Fibroblast of pulmonary artery (primary cell): Measurements from ENCODE around the gene VAX1.
"Not testable (repeated sequence)": the region's sequence is repeated elsewhere in the genome, so short reads cannot be mapped to it uniquely, and the experiment has no call there.

Experiments
- DNase-seq: peaks from one replicate; pipeline ENCODE4 v3.0.0-alpha.2; 2010; ENCODE audit warnings: low read depth
- H3K4me3 ChIP-seq: replicated peaks from 2 replicates; pipeline ENCODE4 v1.5.1; 2011; ENCODE audit warnings: low read depth, mild to moderate bottlenecking, control low read depth, low read length, moderate library complexity
- CTCF ChIP-seq: IDR thresholded peaks from 2 replicates; pipeline ENCODE4 v1.5.1; 2011; ENCODE audit warnings: mild to moderate bottlenecking, control low read depth, low read length, inconsistent platforms; ENCODE audit errors: missing control alignments

Gene VAX1

GRCh38 chr10:117134056-117134305 lies 4.1 kb downstream of the VAX1 start:
- no peak overlapping the region for H3K4me3 ChIP-seq
- TF ChIP-seq CTCF, result no peak
- no peak for DNase-seq

DNA sequence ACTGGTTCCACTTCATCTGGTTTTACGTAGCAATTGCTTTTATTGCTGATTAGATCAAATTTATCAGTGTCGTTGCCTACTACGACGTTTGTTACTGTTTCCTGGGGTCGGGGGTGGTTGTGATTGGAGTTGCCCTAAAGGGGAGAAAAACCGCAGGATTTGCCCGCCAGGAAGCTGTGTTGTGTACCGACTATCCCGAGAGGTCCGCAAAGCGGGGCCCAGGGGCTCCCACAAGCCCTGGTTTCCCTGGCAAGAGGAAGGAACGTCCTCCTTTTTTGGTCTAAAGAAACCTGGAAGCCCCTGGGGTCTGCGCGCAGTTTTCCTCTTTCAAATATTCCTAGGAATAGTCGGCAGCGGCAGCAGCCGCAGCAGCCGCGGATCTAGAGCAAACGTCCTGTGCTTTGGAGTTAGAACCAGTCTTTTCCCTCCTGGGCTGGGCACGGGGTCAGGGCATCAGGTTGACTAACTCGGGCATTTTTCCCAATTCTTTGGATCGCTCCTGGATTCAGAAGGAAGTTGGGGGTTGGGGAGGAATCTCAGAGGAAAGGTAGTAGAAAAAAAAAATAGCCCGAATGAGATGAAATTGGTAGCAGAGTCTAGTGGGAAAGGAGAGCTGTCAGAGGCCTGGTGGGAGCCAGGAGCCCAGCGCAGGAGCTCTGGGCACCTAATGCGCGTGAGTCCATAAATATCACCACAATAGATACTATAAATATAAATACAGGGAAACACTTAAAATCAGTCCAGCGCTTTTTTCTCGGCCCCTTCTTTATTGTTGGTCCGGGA lies 4.6 kb downstream of the VAX1 start:
- H3K4me3 ChIP-seq, result no peak overlapping the region
- no peak for TF ChIP-seq CTCF
- DNase-seq, result no peak

DNA sequence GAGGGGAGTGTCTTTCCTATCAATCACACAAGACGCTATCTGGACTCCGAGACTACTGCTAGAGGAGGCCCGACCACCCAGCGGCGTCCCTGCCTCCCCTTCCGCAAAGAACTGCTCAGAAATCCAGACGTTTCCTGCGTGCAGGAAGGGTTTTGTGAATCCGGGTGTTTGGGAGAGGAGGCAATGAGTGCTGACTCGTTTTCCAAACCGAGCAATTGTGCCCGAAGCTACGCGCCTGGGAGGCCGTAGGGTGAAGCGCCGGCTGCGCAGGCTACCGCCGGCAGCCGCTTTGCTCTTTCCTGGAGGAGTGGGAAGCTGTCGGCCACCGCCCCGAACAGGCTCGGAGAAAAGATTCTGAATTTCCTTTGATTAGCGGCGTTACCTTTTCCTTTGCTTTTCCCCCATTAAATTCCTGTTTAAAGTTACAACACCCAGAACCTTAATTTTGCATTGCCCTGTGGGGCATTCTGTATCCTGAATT lies 5.3 kb downstream of the VAX1 start:
- DNase-seq, result no peak
- no peak overlapping the region for H3K4me3 ChIP-seq
- no peak for TF ChIP-seq CTCF

- H3K4me3 ChIP-seq, result no peak overlapping the region
- DNase-seq, result no peak
- TF ChIP-seq CTCF, result no peak
Measured at GRCh38 chr10:117131376-117132327, 6.4 kb downstream of the VAX1 start.

DNA sequence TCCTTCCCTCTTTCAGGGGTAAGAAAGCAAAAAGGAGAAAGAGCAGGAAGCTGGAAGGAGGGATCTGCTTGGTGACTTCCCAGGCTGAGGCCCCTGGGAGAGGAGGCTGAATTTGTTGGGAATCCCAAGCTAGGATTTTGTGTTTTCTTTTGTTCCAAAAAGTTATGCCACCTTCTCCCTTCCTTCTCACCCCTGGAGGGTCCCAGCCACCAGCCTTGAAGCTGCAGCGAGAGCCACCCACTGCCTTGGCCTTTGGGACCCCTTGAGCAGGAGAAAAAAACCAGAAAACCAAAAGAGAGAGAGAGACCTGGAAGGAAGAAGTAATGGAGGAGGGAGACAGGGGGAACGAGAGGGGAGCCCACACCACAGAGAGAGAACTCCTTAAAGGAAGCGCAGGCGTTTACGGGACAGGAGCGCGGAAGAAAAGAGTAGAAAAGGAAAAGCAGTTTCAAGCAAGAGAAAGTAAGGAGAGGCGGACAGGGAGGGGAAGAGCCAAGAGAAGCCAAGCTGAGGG lies 7.2 kb downstream of the VAX1 start:
- no peak for TF ChIP-seq CTCF
- H3K4me3 ChIP-seq, result no peak overlapping the region
- no peak for DNase-seq

GRCh38 chr10:117130346-117130745 lies 7.7 kb downstream of the VAX1 start:
- no peak for TF ChIP-seq CTCF
- H3K4me3 ChIP-seq, result no peak overlapping the region
- no peak for DNase-seq

DNA sequence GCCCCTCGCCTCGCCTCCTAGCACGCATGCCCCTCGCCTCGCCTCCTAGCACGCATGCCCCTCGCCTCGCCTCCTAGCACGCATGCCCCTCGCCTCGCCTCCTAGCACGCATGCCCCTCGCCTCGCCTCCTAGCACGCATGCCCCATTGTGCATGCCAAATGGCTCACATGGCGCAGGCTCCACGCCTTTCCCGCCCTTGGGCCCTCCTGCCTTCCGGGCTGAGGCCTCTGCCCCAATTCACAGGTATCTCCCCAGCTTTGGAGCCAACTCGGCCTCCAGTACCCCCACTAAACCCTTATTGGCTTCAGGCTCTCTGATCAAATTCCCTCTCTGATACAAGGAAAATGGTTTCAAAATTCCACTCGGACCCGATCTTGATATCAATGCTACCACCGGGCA lies 11.4 kb downstream of the VAX1 start:
- DNase-seq, result not testable (repeated sequence)

More for the DNA sequence above, 11.4 kb downstream of the VAX1 start:
- H3K4me3 ChIP-seq, result not testable (repeated sequence)
